ENCODE results near the gene C7orf33. TPM values are rescaled to one million over a fixed set of nuclear protein-coding genes. Genes with fewer than 3 reads are reported as not detected.

The C7orf33 gene
- total RNA-seq, 1 donor from 2014 or later: not detected

DNA sequence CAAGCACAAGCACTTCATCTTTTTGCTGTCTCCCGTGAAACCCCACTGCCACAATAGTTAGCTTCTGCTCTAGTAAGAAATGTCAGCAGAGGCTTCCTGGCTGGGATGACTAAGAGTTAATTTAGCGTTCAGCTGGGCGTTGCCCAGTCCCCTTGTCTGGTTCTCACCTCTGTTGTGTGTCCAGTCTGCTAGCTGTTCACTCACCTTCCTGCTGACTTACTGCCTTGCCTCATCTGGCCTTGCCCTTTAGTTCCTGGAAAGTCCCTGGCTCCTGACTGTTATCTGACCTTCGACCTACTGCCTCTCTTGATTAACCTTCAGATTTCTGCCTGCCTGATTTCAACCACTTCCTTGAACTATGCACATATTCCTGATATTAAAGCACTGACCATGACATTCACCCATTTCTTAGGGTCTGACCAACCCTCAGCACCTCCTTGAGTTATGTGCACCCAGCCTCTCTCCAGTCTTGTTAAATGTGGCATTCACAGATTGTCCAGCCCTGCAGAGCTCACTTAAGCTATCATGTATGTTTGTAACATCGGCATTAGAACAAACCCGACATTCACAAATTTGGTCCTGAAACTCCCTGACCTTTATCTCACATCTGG, 30.3 kb downstream of the C7orf33 start:
- Mint-ChIP-seq H3K27me3 (ENCODE audit: unreplicated experiment) (peaks cover 37% of the 10 kb centered on the region), H3K27ac (ENCODE audit: unreplicated experiment) (no peak overlapping the region), H3K9me3 (ENCODE audit: unreplicated experiment) (no peaks in the 10 kb centered on the region), H3K4me3 (ENCODE audit: unreplicated experiment) (no peak overlapping the region), H3K36me3 (ENCODE audit: unreplicated experiment) (no peaks in the 10 kb centered on the region), H3K4me1 (ENCODE audit: unreplicated experiment) (peaks cover 4% of the 10 kb centered on the region)
- TF ChIP-seq, protein P1, sequence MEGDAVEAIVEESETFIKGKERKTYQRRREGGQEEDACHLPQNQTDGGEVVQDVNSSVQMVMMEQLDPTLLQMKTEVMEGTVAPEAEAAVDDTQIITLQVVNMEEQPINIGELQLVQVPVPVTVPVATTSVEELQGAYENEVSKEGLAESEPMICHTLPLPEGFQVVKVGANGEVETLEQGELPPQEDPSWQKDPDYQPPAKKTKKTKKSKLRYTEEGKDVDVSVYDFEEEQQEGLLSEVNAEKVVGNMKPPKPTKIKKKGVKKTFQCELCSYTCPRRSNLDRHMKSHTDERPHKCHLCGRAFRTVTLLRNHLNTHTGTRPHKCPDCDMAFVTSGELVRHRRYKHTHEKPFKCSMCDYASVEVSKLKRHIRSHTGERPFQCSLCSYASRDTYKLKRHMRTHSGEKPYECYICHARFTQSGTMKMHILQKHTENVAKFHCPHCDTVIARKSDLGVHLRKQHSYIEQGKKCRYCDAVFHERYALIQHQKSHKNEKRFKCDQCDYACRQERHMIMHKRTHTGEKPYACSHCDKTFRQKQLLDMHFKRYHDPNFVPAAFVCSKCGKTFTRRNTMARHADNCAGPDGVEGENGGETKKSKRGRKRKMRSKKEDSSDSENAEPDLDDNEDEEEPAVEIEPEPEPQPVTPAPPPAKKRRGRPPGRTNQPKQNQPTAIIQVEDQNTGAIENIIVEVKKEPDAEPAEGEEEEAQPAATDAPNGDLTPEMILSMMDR (IDR thresholded peaks at IDR 0.05): no peak
- DNase-seq (ENCODE audit: extremely low spot score, unreplicated experiment): no peak

DNA sequence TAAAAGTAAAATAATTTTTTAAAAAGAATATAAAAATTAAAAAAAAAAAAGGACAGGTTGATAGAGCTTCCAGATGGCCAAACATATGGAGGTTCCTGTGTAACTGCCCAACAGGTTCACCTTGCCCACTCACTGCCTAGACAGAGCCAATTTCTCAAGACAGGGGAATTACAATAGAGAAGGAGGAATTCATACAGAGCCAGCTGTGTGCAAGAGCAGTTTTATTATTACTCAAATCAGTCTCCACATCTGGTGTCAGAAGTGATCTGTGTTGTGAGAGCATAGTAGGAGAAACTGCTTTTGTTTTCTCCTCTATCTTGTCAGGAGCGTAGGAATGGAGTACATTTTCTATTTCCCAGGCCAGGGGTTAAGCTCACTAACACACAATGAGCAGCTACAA, 31.0 kb downstream of the C7orf33 start:
- Mint-ChIP-seq H3K4me1 (ENCODE audit: unreplicated experiment) (peaks cover 4% of the 10 kb centered on the region), H3K4me3 (ENCODE audit: unreplicated experiment) (no peak overlapping the region), H3K9me3 (ENCODE audit: unreplicated experiment) (no peaks in the 10 kb centered on the region), H3K27me3 (ENCODE audit: unreplicated experiment) (peaks cover 30% of the 10 kb centered on the region), H3K36me3 (ENCODE audit: unreplicated experiment) (no peaks in the 10 kb centered on the region), H3K27ac (ENCODE audit: unreplicated experiment) (no peak overlapping the region)
- DNase-seq (ENCODE audit: extremely low spot score, unreplicated experiment): no peak
- TF ChIP-seq, protein P1 (IDR thresholded peaks at IDR 0.05): no peak

DNA sequence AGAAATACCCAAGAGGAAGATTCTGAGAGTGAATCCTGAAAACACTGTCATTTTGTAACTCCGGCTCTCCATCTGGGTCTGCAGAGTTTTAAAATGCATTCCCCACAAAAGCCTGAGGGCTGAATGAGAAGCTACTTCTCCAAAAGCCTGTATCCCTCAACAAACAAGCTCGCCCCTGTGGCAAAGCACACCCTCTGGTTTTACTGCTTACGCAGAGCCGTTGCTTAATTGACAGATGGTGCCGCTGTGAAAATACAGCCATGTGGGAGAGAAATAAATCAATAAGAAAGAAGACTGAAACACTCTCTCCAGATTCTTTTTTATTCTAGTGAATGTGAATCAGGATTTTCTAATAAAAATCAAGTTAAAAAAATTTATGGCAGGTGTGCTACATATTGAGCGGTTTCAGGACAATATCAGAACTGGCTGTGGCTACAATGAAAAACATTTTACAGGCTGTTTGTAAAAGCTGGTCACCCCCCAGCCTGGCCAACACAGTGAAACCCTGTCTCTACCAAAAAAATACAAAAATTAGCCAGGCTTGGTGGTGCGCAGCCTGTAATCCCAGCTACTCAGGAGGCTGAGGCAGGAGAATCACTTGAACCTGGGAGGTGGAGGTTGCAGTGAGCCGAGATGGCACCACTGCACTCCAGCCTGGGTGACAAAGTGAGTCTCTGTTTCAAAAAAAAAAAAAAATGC, 32.5 kb downstream of the C7orf33 start:
- TF ChIP-seq, protein P1 (IDR thresholded peaks at IDR 0.05): no peak
- no peaks in the 10 kb centered on the region for H3K9me3 Mint-ChIP-seq (ENCODE audit: unreplicated experiment)
- no peaks in the 10 kb centered on the region for H3K36me3 Mint-ChIP-seq (ENCODE audit: unreplicated experiment)
- peaks cover 4% of the 10 kb centered on the region for H3K4me1 Mint-ChIP-seq (ENCODE audit: unreplicated experiment)
- H3K27me3 Mint-ChIP-seq (ENCODE audit: unreplicated experiment): peaks cover 29% of the 10 kb centered on the region
- H3K4me3 Mint-ChIP-seq (ENCODE audit: unreplicated experiment): no peak overlapping the region
- no peak for DNase-seq (ENCODE audit: extremely low spot score, unreplicated experiment)
- H3K27ac Mint-ChIP-seq (ENCODE audit: unreplicated experiment): no peak overlapping the region

DNA sequence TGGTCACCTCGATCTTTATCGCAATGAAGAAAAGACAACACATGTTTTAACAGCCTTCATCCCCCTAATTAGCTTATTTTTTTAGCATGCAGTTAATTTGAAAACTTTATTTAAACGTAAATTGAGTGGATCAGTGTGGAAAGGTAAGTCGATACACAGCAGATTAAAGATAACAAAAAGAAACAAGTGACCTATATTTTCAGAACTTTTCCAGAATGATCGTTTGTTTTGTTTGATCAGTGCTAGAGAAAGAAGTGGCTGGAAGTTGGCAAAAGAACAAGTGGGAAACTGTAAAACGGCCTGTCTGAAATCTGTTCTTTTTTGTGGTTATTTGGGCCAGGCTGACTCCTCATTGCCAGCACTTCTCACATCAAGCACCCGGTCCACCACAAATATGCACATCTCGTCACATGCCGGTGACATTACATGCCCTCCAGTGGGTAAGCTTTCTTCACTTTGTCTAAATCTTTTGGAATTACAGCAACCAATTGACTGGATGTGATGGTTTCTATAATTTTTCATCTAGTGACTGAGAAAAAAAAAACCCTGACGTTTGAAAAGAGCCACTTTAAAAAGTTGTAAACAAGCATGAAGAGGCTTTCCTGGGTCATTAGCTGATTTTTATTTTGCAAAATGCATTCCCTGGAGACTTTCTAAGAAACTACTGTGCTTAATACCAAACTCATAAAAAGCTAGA, 33.2 kb downstream of the C7orf33 start:
- no peak overlapping the region for H3K27ac Mint-ChIP-seq (ENCODE audit: unreplicated experiment)
- peaks cover 24% of the 10 kb centered on the region for H3K27me3 Mint-ChIP-seq (ENCODE audit: unreplicated experiment)
- no peak for DNase-seq (ENCODE audit: extremely low spot score, unreplicated experiment)
- H3K4me1 Mint-ChIP-seq (ENCODE audit: unreplicated experiment): peaks cover 4% of the 10 kb centered on the region
- no peak overlapping the region for H3K4me3 Mint-ChIP-seq (ENCODE audit: unreplicated experiment)
- no peaks in the 10 kb centered on the region for H3K36me3 Mint-ChIP-seq (ENCODE audit: unreplicated experiment)
- TF ChIP-seq, protein P1 (IDR thresholded peaks at IDR 0.05): no peak
- no peaks in the 10 kb centered on the region for H3K9me3 Mint-ChIP-seq (ENCODE audit: unreplicated experiment)

DNA sequence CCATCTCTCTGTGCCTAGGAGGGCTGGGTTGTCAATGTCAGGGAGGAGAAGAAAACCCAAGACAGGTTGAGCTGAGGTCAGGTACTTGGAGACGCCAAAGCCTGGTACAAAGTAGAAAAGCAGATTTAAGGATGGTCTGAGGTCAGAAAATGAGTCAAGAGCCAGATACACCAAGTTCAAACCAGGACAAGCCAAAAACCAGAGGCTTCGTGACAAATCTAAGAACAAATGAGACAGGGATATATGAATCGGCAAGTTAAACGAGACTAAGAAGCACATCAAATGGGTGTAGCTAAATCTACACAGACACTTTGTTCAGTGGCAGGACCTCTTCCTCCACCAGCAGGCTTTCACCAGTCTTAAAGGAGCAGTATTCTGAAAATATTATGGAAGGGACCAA, 34.2 kb downstream of the C7orf33 start:
- DNase-seq (ENCODE audit: extremely low spot score, unreplicated experiment): no peak
- Mint-ChIP-seq H3K4me3 (ENCODE audit: unreplicated experiment) (no peak overlapping the region), H3K9me3 (ENCODE audit: unreplicated experiment) (no peaks in the 10 kb centered on the region), H3K27me3 (ENCODE audit: unreplicated experiment) (peaks cover 23% of the 10 kb centered on the region), H3K27ac (ENCODE audit: unreplicated experiment) (no peak overlapping the region), H3K4me1 (ENCODE audit: unreplicated experiment) (peaks cover 4% of the 10 kb centered on the region), H3K36me3 (ENCODE audit: unreplicated experiment) (no peaks in the 10 kb centered on the region)
- TF ChIP-seq, protein P1 (IDR thresholded peaks at IDR 0.05): no peak
